Heart right ventricle (tissue), 16 donors: ENCODE data around the gene SNRPD2. TPM values are rescaled to one million over a fixed set of nuclear protein-coding genes. Genes with fewer than 3 reads are reported as not detected.
A peak's percentile ranks its signal among the peaks of the same experiment; 100 is the strongest.

Source experiments
- ATAC-seq, 8 donors: fragments of 200-7000 bp; cut with Tn5 transposase; one replicate each; pipeline ENCODE4 v1.9.1; 2020; ENCODE audit warnings: mild to moderate bottlenecking in 8 of 8, moderate library complexity in 8 of 8, moderate number of reproducible peaks in 1 of 8
- DNase-seq, 2 donors: peaks; one replicate each; pipeline ENCODE4 v3.0.0-alpha.2; 2020
- H3K27ac ChIP-seq, 10 donors: fragments of 200-600 bp; sonication (generic) in 2 of 10; one replicate each; pipeline versions ENCODE4 v1.5.0 to v1.8.0; 2020 to 2022; ENCODE audit warnings: mild to moderate bottlenecking in 3 of 10
- H3K27me3 ChIP-seq, 7 donors: fragments of 200-600 bp; one replicate each; pipeline ENCODE4 v1.8.0; 2021 to 2022; ENCODE audit warnings: mild to moderate bottlenecking in 2 of 7
- H3K36me3 ChIP-seq, 9 donors: fragments of 200-600 bp; sonication (generic) in 1 of 9; one replicate each; pipeline versions ENCODE4 v1.5.0 to v1.8.0; 2020 to 2022; ENCODE audit warnings: mild to moderate bottlenecking in 2 of 9
- H3K4me1 ChIP-seq, 9 donors: fragments of 200-600 bp; sonication (generic) in 1 of 9; one replicate each; pipeline versions ENCODE4 v1.5.0 to v1.8.0; 2020 to 2022; ENCODE audit warnings: mild to moderate bottlenecking in 4 of 9
- H3K4me3 ChIP-seq, 10 donors: fragments of 200-600 bp; sonication (generic) in 2 of 10; one replicate each; pipeline versions ENCODE4 v1.5.0 to v1.8.0; 2020 to 2022; ENCODE audit warnings: mild to moderate bottlenecking in 7 of 10, moderate library complexity in 2 of 10
- H3K9me3 ChIP-seq, 11 donors: fragments of 200-600 bp in 10 of 11; sonication (generic) in 2 of 11; one replicate each; pipeline versions ENCODE4 v1.5.0 to v1.8.0; 2013 to 2022; ENCODE audit warnings: mild to moderate bottlenecking in 2 of 11, control low read depth in 1 of 11, moderate library complexity in 1 of 11
- CTCF ChIP-seq, 9 donors: fragments of 200-600 bp; sonication (generic) in 2 of 9; IDR thresholded peaks; one replicate each; pipeline versions ENCODE4 v1.5.0 to v1.8.0; 2021 to 2022; ENCODE audit warnings: antibody characterized with exemption in 9 of 9, mild to moderate bottlenecking in 5 of 9, moderate library complexity in 1 of 9
- WGBS, 2 donors: extraction: QIAGEN DNeasy Blood & Tissue Kit; methylation state at CpG; one replicate each; pipeline ENCODE4 v1.1.7; 2013; ENCODE audit warnings: inconsistent platforms in 1 of 2; 5-methylcytosine and 5-hydroxymethylcytosine counted together
- intact Hi-C, 10 donors: fragments of 100-400 bp; cut with DNase I; formaldehyde crosslinking; loops; one replicate each; pipeline versions ENCODE4 v1.11.1 to v1.14.2; 2022
- polyA plus RNA-seq, 2 donors: library from polyadenylated mRNA; stranded (reverse); fragments of 200-250 nt; gene quantifications; one replicate each; pipeline ENCODE4 v1.2.3, GENCODE V29; 2013
- total RNA-seq, 10 donors: library from RNA; stranded (reverse); fragmentation: NEBNext Ultra II Directional in 3 of 10; extraction: Animal tissue kit (Norgen Biotek cat#: 25700) in 3 of 10; gene quantifications; one replicate each; pipeline versions ENCODE4 v1.2.1 to v1.2.4, GENCODE V29; 2021 to 2023
- donor health status: Arrhythmogenic right ventricular cardiomyopathy.
- donor health status: ischemic (EF 13 %, LVEDD 7.1; RV severe dilation, severe dysfunction).
- donor health status: healthy with polysubstance abuse.
- donor health status: DM: no; HTN: yes; CAD: no.
- donor health status: DM: no; HTN: no; CAD: no.
- donor health status: ischemic (EF 25% LVEDD 6.9; RV normal size, moderate dysfunction).
- donor health status: ischemic (EF 25% LVEDD 5.7; RV mildly dilated, moderate dysfunction).
- donor health status: healthy.
- donor health status: DM: yes; HTN: yes; CAD: no.
- donor health status: Ischemic cardiomyopathy.
- donor health status: ischemic (EF 35%, LVEDD 5.7; RV mildly dilated, moderate dysfunction).
- donor health status: nonischemic (EF 11% LVEDD 7.7; RV severe dilation, severe dysfunction).
- donor health status: DM: yes; HTN: yes; CAD: no.
- donor health status: PGD.
- donor health status: ischemic (EF 29% LVEDD 5.4; RV normal size, mild dysfunction).
- donor health status: nonischemic (EF 23%, LVEDD 6.1; RV moderate dilation, normal function).

The SNRPD2 gene
- total and polyA plus RNA-seq, 12 donors = 216 to 464 (median 244) TPM

- Histone ChIP-seq H3K9me3 (no peaks in the 10 kb centered on the region), H3K36me3 (peaks cover 0 to 25% (median 3%) of the 10 kb centered on the region in 9 donors), H3K27me3 (no peaks in the 10 kb centered on the region), H3K4me3 (peak overlapping the region; percentile 9 to 87 (median 63)), H3K4me1 (peaks cover 3 to 40% (median 20%) of the 10 kb centered on the region in 9 donors), H3K27ac (peak overlapping the region; percentile 74 to 97 (median 94))
- WGBS, 2 donors = 39 to 47% methylated on average over 12 of the region's 12 CpGs
- DNase-seq = no peak
- no peak for TF ChIP-seq CTCF (IDR thresholded peaks at IDR 0.05)
- peak in 3 of 8 donors; percentile 2 to 24 (median 2) for ATAC-seq
- intact Hi-C loops = loop anchor here in 6 of 10 donors (1.0 to 5.0 kb wide), 4 partner anchors 26 to 51 kb away; partner anchors contain the start of genes SIX5 (in 6 of the 6) and QPCTL (in 3 of the 6)
Measured at GRCh38 chr19:45717983-45718650, 26.4 kb upstream of the SNRPD2 start.

- Histone ChIP-seq H3K27ac (peak overlapping the region; percentile 74 to 97 (median 94)), H3K4me1 (peaks cover 3 to 35% (median 20%) of the 10 kb centered on the region in 9 donors), H3K27me3 (no peaks in the 10 kb centered on the region), H3K9me3 (no peaks in the 10 kb centered on the region), H3K36me3 (peaks cover 0 to 28% (median 8%) of the 10 kb centered on the region in 9 donors), H3K4me3 (peak overlapping the region; percentile 48 to 87 (median 64))
- peak; percentile 99 for DNase-seq
- intact Hi-C loops = loop anchor here in 6 of 10 donors (1.0 to 5.0 kb wide), 4 partner anchors 25 to 52 kb away; partner anchors contain the start of genes SIX5 (in 6 of the 6) and QPCTL (in 3 of the 6)
- peak; percentile 97 to 99 (median 98) for ATAC-seq
- WGBS, 2 donors = 0 to 1% methylated on average over 51 of the region's 51 CpGs
- TF ChIP-seq CTCF (IDR thresholded peaks at IDR 0.05) = peak in 5 of 9 donors; percentile 7 to 41 (median 14)
Measured at GRCh38 chr19:45717131-45717982, 25.6 kb upstream of the SNRPD2 start.

GRCh38 chr19:45716359-45717130 is 24.8 kb upstream of the SNRPD2 start:
- Histone ChIP-seq H3K4me1 (peaks cover 3 to 27% (median 20%) of the 10 kb centered on the region in 9 donors), H3K27me3 (no peaks in the 10 kb centered on the region), H3K27ac (peak overlapping the region; percentile 47 to 97 (median 92)), H3K36me3 (peaks cover 0 to 30% (median 15%) of the 10 kb centered on the region in 9 donors), H3K9me3 (no peaks in the 10 kb centered on the region), H3K4me3 (peak overlapping the region; percentile 48 to 87 (median 64))
- no peak for TF ChIP-seq CTCF (IDR thresholded peaks at IDR 0.05)
- WGBS, 2 donors = 2 to 3% methylated on average over 24 of the region's 24 CpGs
- ATAC-seq (peak in 1 of 8 donors; percentile 3), DNase-seq (no peak)
- intact Hi-C loops = loop anchor here in 6 of 10 donors (1.0 to 5.0 kb wide), 4 partner anchors 24 to 53 kb away; partner anchors contain the start of genes SIX5 (in 6 of the 6) and QPCTL (in 3 of the 6)
